Stimulated activated CD4-positive, alpha-beta T cell treated with anti-CD3 and anti-CD28 coated beads, TNF-alpha, amount 100 ng/mL, for 4 hours (primary cell): ENCODE results near the gene CNBP.
A peak's percentile ranks its signal among the peaks of the same experiment; 100 is the strongest.
"Not testable (repeated sequence)": the region's sequence is repeated elsewhere in the genome, so short reads cannot be mapped to it uniquely, and the experiment has no call there.

Experiments
- DNase-seq, 3 experiments: peaks; one replicate each; pipeline ENCODE4 v3.0.0-alpha.2; 2020; ENCODE audit warnings: low read depth in 3 of 3

The CNBP gene

DNA sequence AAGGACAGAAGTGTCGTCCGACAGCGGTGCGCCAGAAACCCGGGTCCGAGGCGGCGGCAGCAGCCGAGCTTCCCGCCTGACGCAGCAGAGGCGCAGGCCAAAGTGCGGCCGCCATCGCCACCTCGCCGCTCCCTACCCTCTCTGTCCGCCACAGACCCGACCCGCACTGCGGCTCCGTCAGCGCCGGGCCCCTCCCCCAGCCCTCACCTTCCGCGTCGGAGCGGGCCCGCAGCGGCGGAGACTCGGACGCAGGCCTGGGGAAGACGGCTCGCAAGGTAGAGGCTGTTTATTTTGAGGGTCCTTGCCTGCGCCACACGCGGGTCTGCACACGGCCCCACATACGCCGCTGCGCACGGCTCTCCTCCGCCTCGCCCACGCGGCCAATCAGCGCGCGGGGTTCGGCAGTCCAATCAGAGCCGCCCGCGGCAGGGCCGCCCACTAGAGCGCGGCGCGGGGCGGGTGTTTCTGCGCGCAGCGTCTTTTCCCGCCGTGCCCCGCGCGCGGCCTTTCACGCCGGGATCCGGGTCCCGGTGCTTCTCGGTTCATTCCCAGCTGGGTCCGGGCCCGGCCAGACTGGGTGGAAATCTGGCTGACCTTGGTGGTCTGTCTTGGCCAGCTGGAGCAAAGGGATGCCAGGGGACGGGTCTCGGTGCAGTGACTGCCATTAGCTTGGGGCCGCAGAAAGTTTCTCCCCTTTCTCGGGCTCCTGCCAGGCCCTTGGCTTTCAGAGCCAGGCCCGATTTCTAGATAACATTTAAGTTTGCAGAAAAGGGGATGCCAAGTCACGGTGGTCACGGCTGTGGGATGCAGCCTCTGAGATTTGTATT is at the start of gene CNBP:
CNBP (minus strand) TSS at position 328 of the 827 bp plus-strand sequence. CDS start 12,139 bp downstream, outside the sequence.
- peak; percentile 85 to 86 (median 85) for DNase-seq

DNA sequence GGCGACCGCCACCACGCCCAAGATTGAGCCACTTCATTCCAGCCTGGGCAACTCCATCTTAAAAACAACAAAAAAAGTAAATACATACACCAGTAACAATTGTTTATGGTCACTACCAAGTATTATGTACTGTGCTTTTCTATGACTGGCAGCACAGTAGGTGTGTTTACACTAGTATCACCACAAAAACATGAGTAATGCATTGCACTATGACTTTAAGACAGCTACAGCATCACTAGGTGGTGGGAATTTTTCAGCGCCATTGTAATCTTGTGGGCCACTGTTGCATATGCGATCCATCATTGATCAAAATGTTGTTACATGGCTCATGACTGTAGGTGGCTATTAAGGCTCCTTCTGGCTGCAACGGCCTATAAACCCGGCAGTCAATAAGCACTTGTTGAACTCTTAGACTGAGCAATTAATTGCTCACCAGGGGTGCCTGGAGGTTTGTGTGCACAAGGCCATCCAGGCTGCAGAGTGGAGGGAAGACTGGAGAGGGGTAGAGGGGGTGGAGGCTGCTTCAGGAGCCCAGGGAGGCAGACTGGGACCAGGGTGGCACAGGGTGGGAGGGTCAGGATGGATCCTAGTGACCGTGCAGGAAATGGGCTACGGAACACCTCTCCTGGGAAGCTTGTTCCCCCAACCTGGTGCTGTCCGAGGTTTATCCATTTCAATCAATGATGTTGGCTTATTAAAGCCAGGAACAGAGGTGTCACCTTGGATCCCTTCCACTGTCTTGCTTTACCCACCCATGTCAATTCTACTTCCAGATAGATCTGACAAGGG is 47.8 kb upstream of the CNBP start:
- DNase-seq = no peak

DNA sequence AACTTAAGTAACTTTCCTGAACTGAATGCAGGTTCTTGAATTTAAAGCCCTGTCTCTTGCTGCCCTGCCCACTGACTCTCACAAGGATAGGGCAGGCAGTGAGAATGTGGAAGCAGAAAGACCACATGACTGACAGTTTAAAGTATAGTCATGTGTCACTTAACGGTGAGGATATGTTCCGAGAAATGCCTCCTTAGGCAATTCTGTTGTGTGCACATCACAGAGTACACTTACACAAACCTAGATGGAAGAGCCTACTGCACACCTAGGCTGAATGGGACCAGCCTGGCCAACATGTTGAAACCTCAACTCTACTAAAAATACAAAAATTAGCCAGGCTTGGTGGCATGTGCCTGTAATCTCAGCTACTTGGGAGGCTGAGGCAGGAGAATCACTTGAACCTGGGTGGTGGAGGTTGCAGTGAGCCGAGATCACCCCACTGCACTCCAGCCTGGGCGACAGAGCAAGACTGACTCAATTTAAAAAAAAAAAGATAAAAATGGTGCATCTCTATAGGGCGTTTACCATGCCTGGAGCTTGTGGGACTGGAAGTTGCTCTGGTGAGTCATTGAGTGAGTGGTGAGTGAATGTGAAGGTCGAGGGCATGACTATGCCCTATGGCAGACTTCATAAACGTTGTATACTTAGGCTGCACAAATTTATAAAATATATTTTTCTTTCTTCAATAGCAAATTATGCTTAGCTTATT is 46.8 kb upstream of the CNBP start:
- no peak for DNase-seq

DNA sequence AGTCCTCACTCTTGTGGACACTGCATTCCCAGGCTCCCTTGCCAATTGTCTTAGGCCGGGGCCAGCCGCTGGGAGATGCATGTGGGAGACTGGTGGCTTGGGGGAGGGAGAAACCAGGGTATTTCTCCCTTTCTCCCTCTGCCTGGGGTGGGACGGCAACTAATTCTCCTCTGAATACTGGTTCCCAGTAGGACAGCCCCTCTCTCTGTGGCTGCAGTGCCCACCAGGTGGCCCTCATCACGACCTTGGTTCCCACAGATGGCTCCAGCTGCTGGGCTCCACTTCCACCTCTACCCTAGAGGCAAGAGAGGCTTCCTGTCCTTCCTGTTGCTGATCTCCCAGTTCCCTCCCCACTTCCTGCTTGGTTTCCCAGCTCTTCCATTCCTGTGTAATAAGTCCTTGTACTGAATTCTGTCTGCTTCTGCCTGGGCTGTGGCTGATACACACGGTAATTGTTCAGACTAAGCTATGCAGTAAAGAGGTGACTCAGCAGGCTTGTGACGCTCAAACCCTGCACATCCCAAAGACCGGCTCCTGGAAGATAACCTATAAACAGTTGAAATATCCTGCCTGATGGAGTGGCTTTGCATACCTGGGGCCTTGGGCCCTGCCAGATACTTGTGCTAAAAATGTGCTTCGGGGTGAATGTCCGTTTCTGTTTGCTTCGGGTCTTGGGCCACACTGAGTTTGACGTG is 45.3 kb upstream of the CNBP start:
- DNase-seq = no peak

DNA sequence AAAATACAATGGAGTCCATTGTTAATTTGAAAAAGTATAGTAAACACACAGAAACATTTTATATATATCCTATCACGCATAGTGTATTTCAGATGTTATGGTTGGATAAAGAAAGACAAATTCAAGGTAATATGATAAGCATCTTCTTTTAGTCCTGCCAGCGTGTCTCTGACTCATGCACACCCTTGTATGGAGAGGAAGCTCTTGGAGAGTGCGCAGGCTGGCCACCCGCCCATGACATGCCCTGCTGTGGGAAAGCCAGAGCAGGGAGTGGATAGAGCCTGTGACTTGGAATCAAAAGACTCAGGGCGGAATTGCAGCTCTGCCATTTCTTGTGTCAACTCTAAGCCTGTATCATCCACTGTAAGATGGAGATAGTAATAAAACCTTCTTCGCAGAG is 42.7 kb upstream of the CNBP start:
- DNase-seq = no peak

DNA sequence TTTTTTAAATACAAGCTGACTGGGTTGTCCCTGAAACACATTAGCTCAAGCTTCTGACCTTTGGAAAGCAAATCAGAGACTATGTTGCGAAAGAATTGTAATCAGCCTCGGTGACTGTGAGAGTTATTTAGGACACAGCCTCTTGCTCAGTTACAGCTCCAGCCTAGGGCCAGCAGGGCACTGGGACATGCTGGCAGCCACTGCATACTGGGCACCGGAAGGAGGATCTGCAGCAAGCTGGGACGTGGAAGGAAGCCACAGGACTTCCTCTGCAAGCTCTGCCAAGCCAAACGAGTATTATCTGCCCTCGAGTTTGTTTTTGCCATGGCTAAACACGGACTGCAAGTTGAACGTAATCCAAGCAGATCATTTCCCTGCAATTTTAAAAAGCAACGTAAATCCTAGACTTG is 41.3 kb upstream of the CNBP start:
- no peak for DNase-seq

DNA sequence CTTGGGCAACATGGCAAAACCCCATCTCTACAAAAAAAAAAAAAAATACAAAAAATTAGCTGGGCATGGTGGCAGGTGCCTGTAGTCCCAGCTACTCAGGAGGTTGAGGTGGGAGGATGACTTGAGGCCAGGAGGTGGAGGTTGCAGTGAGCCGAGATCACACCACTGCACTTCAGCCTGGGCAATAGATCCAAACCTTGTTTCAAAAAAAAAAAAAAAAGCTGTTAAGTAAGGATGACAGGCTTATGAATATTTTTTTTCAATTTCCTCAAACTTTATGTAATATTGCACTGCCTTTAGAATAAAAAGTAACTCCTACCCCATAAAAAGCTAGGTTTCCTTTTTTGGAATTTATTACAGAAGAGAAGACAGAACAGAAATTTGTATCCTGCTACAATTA is 40.7 kb upstream of the CNBP start:
- DNase-seq = not testable (repeated sequence)

DNA sequence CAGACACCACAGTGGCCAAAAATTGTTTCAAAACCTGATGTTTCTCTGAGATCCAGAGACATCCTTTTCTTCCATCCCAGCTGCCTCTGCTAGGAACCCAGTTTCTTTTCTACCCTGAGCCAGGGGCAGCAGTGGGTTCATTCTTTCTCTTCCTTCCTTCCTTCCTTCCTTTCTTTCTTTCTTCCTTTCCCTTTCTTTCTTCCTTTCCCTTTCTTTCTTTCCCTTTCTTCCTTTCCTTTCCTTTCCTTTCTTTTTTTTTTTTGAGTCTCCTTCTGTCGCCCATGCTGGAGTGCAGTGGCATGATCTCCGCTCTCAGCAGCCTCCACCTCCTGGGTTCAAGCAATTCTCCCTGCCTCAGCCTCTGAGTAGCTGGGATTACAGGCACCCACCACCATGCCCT is 35.0 kb upstream of the CNBP start:
- no peak for DNase-seq

DNA sequence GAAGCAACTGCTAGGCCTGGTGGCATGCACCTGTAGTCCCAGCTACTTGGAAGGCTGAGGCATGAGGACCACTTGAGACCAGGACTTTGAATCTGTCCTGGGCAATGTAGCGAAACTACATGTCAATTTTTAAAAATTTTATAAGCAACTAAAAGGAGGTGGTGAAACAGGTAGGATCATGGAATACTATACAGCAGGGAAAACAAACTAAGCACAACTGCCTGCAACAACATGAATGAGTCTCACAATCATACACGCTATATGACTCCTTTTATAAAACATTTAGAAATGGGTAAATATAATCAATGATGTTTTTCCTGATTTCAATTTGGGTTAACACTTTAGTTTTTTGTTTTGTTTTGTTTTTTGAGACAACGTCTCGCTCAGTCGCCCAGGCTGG is 29.5 kb upstream of the CNBP start:
- no peak for DNase-seq

DNA sequence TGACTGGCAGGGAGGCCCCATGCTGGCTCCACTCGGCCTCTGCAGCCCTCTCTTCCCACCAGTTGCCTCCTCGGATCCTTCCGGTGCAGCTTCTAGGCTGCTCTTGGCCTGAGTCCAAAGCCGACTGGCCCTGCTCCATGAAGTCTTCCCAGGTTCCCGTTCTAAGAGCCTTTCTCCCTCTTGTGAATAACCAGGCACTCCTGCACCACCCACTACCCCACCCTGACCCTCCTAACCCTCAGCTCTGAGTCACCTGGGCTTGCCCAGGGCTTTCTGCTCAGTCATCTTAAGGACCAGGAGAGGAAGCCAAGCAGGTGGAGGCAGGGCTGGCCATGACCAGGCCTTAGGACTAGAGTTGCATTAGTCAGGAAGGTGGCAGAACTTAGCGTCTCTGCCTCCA is 28.1 kb upstream of the CNBP start:
- no peak for DNase-seq

DNA sequence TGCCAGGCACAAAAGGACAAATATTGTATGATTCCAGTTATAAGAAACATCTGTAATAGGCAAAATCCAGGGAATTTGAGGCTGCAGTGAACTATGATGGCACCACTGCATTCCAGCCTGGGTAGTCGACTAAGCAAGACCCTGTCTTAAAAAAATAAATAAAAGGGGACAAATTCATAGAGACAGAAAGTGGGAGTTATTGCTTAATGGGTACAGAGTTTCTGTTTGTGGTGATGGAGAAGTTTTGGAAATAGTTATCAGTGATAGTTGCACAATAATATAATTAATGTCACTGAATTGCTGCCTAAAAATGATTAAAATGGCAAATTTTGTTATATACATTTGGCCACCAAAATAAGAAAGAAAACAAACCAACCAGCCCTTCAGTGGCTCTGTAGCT is 27.6 kb upstream of the CNBP start:
- no peak for DNase-seq

DNA sequence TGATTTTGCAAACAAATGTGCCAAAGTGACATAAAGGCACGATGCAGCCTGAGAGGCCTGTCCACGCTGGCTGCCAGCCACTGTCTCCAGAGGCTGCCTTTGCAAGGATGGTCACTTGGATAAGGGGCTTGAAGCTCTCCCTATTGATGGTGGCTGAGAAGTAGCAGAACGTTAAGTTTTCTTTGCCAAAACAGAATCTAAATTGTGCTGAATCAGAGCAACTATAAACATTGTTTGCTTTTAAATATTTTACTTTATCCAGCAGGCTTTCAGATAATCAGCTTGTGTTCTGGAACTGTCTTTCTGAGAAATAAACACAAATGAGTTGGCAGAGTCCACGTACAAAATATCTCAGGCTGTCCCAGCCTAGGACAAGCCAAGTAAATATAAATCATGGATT is 23.8 kb upstream of the CNBP start:
- DNase-seq = no peak

DNA sequence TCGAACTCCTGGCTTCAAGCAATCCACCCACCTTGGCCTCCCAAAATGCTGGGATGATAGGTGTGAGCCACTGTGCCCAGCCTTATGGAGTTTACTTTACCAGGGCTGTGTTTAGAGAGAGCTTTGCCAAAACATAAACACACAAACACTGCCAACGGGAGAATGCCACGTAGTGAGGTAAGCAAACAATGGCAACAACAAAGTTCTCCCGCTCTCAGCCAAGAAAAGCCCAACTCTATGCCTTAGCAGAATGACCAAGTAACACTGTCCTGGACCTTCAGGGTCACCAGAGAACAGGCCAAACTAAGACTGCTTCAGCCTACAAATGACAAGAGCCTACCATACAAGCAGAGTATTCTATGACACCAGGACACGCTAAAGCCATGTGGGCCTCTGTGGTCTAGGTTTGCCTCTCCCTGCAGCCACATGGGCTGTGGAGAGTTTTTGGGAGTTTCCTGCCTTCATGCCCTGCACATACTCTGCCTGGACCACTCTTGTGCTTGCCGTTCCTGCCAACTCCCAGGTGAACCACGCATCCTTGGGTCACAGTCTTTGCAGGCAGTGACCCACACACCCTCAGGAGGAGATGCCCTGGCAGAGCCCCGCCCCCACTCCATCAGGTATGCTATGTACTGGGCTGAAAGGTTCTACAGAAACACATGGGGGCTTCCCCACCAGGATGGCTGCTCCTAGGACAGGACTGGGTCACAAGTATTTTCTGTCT is 21.6 kb upstream of the CNBP start:
- no peak for DNase-seq

DNA sequence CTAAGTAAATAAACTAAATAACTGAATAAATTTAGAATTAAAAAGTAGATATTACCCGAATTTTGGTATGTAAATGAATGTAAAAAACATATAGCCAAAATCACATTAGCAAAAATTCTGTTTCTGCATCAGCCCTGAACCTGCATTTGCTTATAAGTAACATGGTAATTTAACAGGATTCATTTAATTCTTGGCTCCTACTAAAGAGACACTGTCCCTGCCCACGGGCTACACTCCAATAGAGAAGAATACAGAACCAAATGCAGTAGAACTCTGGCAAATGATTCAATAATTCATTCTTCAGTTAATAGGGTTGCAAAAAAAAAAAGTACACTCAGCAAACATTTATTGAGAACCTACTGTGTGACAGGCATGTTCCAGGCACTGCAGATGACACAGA is 20.8 kb upstream of the CNBP start:
- no peak for DNase-seq

DNA sequence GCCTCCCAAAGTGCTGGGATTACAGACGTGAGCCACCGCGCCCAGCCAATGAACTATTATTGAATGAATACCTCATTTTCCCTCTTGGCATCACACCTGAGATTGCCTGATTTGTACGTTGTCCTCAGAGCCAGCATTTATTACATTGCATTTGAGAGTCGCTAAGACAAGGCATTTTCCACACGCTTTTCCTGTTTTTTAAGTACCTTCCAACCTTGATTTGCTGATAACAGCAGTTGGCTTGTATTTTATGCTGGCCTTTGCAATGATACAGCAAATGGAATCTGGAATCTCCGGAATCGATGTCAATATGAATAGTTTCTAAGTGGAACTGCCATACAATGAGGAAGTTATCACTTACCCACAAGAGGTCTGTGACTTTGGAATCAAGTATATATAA is 15.7 kb upstream of the CNBP start:
- DNase-seq = no peak

DNA sequence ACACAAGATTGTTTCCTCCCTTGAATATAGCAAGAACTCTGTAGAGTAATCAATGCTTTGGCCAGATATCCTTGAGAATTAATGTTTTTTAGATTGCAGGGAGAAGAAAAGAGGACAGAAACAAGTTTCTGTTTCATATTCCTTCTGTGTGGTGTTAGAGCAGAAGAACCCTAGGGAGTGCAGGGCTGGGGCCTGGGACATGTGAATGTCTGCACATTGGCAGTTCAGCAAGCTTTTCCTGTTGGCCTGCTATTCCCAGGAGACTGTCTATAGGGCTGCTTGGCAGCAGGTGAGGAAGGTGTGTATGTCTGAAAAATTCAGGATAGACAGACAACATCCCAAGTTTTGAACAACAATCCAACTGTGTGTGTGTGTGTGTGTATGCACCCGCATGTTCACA is 13.6 kb upstream of the CNBP start:
- DNase-seq = no peak

DNA sequence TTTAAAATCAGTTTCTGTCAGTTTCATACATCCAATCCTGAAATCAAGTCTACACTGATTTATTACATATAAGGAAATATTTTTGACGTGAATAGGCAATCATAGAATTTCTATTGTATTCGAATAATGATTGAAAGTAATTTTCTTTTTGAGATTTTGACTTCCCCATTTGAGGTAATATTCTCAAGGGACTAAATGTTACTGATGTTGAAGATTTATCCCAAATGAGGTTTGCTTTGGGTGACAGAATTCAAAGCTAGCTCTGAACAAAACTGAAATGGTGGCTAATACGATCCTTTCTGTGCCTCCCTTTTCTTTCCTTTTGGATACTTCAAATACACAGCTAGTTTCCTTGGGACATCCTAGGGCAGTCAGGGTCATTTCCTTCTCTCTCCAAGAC is 12.9 kb upstream of the CNBP start:
- DNase-seq = no peak

DNA sequence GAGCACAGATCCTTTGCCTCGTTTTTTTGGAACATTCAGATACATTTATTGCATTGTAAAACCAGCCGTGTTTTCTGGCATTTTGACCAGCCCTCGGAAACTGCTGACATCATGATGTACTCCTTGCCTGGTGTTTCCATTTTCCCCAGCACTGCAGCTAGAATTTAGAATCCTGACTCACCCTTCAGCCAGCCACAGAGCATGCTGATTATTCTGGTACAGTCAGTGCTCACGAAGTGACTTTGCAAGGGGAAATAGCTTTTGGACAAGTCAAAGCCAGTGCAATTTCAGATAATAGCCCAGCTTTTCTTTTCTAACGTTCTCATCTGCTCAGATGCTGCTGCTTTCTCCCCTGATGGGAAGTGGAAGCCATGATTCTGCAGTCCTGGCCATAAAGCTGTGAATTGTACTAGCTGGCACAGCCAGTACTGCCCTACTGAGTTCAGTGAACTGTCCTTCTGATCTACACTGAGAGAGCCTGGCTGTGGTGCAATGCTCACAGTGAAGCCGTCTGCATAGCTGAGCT is 12.1 kb upstream of the CNBP start:
- no peak for DNase-seq

DNA sequence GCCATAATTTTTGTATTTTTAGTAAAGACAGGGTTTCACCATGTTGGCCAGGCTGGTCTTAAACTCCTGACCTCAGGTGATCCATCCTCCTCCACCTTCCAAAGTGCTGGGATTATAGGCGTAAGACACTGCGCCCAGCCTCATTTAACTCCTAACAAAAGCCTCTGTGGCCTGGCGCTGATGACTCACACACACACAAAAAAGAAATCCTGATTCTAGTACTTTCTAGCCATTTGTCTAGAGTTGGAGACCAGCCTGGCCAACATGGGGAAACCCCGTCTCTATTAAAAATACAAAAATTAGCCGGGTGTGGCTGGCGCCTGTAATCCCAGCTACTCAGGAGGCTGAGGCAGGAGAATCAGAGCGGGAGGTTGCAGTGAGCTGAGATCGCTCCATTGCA is 6.1 kb upstream of the CNBP start:
- DNase-seq = not testable (repeated sequence)

DNA sequence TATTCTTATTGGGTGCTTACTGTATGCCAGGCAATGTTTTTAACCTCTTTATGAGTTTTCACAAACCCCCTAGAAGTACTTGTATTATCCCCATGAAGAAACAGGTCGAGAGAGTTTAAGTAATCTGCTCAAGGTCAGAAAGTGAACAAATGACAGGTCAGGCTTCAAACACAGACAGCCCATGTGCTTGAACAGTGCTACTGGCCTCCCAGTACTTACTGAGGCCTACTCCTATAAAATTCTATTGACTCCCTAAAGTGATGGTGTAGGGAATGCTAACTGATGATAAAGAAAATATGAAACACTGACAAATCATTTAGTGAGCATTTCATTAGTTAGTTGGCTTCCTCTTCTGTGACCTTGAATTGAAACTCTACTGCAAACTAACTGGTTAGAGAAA is 4.2 kb upstream of the CNBP start:
- DNase-seq = no peak

DNA sequence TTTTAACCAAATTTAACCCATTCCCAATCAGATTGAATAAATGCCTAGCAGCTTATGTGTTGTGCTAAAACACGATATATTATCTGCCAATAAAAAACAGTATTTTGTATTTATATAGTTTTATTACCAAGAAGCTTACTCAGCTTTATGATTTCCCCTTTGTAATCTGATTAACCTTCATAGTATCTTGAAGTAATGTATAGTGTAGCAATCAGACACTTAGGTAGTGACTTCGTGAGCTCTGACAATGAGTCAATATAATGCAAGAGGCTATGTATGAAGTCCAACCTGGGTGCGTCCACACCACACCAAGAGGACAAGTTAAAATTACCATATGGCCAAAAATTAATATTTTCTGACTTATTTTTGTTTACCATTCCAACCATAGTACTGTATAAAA is 2.1 kb upstream of the CNBP start:
- DNase-seq = no peak
